Measurements from ENCODE around the gene HOXB6.

HOXB6 gene

DNA sequence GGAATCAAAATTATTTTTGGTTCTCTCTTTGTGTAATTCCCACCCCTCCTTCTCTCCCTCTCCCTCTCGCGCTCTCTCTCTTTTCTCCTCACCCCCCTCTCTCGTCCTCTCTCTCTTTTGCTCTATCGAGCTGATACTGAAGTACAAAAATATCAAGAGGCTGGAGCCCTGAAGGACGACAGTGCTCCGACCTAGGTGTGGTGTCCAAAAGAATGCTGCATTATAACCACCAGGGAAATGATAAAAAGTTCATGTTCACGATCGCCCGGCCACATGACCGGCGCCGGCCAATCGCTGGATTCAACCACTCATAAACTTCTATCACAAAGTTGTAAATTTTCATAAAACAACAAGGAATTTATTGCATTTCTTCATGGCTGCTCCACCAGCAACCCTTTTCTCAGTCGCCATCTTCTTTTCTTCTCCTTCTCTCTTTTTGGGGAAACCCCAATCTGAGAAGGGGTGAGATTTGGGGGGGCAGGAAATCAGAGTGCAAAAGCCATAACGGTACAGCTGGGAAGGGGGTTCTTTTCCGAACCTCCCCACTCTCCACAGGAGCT lies at the start of gene HOXB6:
Gene HOXB6 (minus strand): TSS at position 217 of the 560 bp plus-strand sequence. CDS start 6,836 bp downstream, outside the sequence.
- no peak for DNase-seq

DNA sequence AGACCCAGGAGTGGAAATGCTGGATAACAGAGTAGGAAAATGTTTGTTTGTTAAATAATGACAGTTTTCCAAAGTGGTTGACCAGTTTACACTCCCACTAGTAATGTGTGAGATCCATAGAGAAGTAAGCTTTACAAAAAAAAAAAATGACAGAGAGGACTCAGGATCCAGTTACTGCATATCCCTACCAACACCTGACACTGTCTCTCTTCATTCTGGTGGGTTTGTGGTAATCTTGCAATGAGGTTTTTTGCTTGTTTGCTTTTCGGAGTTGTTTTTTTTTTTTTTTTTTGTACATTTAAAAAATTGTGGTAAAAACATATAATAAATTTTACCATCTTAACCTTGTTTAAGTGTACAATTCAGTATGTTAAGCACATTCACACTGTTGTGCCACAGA lies 45.0 kb upstream of the HOXB6 start:
- DNase-seq: no peak

GRCh38 chr17:48647963-48648245 lies 43.1 kb upstream of the HOXB6 start:
- DNase-seq: no peak

GRCh38 chr17:48647103-48647962 lies 42.5 kb upstream of the HOXB6 start:
- no peak for DNase-seq

GRCh38 chr17:48646183-48647102 lies 41.7 kb upstream of the HOXB6 start:
- no peak for DNase-seq

GRCh38 chr17:48645639-48646182 lies 40.9 kb upstream of the HOXB6 start:
- DNase-seq: no peak

GRCh38 chr17:48644910-48645557 lies 40.2 kb upstream of the HOXB6 start:
- no peak for DNase-seq

GRCh38 chr17:48644159-48644558 lies 39.4 kb upstream of the HOXB6 start:
- DNase-seq: no peak

GRCh38 chr17:48643697-48644012 lies 38.9 kb upstream of the HOXB6 start:
- no peak for DNase-seq

DNA sequence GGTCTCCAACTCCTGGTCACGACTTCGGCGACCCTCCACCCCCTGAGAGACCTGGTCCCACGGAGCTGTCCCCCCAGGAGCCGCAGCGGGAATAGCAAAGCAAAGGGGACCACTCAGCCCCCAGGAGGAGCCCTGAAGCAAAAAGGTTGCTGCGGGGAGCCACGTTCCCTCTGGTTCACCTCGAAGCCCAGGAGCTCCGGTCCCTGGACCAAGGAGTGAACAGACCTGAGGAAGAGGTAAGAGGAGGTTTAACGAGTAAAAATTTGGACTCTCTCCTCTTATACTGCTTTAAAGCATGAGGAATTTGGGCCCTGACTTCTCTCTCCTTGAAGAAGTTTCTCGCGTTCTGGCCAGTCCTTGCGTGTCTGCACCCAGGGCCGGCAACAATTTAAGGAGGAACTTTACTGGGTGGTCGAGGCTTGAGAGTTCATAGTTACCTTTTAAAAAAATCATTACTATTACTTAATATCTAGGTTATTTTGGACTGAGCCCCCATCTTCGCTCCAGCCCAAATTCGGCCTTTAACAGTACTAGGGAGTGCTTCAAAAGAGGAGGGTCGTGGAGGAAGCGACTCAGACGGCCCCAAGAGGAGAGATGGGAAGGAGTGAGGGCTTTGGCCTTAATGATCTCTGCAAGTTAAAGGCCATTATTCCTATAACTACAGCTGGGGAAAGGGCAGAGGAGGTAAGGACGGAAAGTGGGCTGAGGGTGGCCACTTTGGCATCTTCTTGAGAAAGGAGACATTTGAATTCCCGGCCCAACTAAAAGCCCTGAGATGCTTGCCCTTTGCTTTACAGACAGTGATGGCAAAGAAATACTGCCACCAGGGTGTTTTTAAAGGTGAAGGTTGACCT lies 38.3 kb upstream of the HOXB6 start:
- no peak for DNase-seq

DNA sequence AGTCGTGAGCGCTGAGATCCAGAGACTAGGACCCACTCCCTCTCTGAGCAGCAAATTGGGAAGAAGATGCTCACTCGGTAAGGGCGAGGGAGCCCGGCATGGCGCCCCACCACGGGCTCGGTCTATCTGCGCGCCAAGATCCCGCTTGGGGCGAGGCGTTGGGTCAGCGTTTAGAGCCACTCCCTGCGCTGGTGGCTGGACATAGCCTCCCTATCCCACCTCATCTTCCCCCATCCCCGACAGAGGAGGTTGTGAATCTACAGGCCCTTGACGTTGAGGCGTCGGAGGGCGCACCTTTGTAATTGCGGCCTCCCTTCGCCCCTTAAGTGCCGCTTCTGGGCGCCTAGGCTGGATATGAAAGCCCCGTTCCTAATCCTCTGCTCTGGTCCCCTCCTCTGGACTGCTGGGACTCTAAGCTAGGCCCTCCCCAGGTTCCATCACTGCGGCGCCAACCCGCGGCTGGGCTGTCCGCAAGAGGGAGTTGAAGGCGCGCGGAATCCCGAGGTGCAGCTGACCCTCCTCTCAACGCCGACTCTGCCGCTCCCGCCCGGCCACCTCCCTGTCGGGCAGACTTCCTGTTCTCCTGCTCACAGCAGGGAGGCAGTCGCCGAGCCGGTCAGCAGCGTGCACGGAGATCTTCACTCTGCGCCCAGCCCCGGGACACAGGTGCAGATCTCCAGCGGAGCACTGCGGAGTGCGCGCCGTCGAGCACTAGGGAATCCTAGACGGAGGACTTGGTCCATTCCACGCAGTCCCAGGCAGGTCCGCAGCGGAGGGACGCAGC lies 37.5 kb upstream of the HOXB6 start:
- DNase-seq: no peak

DNA sequence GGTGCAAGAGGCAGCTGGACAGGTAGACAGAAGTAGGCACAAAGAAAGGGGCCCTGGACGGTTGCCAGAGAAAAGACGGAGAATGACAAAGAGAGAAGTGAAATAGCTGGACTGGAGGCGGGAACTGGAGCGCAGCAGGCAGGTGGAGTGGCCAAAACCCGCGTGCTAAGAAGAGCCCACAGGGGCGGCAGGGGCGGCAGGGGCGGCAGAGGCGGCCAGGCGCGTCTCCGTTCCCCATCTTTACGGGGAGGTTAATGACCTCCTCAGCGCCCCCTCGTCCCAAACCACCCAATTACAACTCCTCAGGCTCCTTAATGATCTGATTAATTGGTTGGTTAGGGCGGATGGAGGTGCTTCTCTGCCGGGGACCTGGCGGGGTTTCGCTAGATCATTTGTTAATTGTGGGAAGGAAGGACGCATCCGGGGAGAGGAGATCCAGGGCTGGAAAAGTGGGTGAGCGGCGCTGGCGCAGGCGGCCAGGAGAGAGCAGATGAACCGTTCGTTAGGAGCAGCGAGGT lies 36.8 kb upstream of the HOXB6 start:
- no peak for DNase-seq

- no peak for DNase-seq
These were observed 36.0 kb upstream of the HOXB6 start for GRCh38 chr17:48640858-48641180.

GRCh38 chr17:48639982-48640857 lies 35.4 kb upstream of the HOXB6 start:
- no peak for DNase-seq

DNA sequence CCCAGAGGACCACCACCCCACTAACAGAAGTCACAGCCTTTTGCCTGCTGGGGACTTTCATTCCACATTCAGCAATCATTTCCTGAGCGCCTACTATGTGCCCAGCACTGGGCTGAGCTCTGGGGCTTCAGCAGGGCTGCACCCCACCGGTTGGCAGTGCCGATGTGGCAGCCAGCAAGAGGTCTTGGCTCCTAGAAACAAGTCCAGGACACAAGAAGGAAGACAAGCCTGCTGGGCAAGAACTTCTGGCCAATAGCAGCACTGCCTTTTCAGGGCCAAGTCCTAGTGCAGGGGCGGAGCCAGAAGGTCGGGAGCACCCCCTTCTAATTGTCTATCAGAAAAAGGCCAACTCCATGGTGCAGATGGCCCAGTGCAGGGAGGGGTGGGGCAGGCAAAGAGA lies 34.4 kb upstream of the HOXB6 start:
- DNase-seq: no peak

DNA sequence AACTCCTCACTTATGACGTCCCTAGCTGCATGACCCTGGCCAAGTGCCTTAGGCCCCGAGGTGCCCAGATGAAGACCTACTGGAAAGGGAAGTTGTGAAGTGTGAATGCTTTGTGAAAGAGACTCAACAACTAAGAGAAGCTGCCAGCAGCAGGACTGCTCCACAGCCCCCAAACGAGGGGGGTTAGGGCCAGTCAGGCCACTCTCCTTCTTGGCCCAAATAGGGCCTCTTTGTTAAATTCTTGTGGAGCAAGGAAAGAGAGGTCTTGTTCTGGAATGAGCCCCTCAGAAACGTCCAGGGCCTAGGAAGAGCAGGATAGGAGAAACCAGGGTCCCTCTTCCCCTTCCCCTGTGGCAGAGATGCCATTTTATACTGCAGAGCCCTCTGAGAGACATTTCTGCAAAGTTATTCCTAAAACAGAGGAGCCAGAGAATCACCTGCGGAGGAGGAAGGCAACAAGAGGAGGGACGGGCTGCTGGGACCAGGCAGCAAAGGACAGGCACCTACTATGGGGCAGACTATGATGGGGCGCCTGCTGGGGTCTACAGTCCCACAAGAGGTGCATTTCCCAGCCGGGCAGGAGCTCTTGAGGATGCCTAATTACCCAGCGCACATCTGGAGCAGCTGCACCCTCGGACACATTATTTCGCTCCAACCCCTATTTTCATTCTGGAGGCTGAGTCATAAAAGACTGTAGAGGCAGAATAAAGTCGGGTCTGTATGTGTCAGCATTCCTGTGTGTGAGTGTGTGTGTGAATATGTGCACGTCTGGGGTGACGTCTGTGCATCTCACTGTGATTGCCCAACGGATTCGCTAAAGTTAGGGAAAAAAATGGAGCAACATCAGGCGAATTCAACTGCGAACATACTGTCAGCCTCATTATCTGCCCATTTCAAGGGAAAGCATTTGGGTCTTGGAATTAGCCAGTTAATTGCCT lies 32.8 kb upstream of the HOXB6 start:
- DNase-seq: no peak

DNA sequence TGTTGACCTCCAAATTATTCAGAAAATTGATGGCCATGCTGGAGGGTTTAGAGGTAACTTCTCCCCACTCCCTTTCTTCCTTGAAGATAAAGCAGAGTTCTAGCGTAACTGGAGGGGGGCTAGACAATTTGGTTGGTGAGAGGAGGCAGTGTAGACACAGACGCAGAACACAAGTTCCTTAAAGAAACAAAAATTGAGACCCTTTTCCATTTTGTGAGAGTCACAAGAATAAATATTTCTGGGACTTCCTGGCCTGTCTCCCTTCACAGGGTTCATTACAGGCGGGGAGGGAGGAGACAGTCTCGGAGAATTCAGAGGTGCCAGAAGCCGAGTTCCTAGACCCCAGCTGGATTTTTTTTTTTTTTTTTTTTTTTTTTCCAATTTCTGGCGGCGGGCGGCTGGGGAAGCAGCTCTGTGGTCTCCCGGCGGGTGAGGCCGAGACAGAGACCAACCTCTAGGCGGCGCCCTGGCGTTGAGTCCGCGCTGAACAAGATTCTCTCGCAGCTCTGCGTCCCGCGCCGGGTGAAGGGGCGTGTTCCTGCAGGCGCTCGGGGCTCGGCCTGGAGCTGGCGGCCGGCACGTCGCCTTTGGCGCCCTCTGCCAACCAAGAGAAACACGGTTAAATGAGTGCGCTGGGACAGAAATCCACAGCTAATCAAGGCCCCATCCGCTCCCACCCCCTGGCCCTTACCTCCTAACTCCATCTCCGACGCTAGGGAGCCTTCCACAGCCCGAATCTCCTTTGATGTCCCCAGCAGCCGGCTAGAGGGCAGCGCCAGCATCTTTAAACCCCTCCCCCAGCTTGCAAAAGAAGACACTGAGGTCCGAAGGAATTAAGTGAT lies 31.6 kb upstream of the HOXB6 start:
- DNase-seq: no peak
